Sigmoid colon (tissue), 7 donors: Measurements from ENCODE around the gene C10orf105. TPM values are rescaled to one million over a fixed set of nuclear protein-coding genes. Genes with fewer than 3 reads are reported as not detected.
A peak's percentile ranks its signal among the peaks of the same experiment; 100 is the strongest.

Experiments
- DNase-seq: peaks from one replicate; pipeline ENCODE4 v3.0.0-alpha.2; 2019
- H3K27ac ChIP-seq, 4 donors: fragments of 200-600 bp; sonication (generic); one replicate each; pipeline ENCODE4 v1.5.1; 2016 to 2019; ENCODE audit warnings: mild to moderate bottlenecking in 1 of 4
- H3K27me3 ChIP-seq, 3 donors: fragments of 200-600 bp; sonication (generic); one replicate each; pipeline ENCODE4 v1.5.1; 2019; ENCODE audit warnings: mild to moderate bottlenecking in 1 of 3
- H3K36me3 ChIP-seq, 4 donors: fragments of 200-600 bp; sonication (generic); one replicate each; pipeline ENCODE4 v1.5.1; 2016 to 2019
- H3K4me1 ChIP-seq, 4 donors: fragments of 200-600 bp; sonication (generic); one replicate each; pipeline ENCODE4 v1.5.1; 2017 to 2019
- H3K4me3 ChIP-seq, 4 donors: fragments of 200-600 bp; sonication (generic); one replicate each; pipeline ENCODE4 v1.5.1; 2017 to 2019; ENCODE audit warnings: mild to moderate bottlenecking in 2 of 4, moderate library complexity in 1 of 4
- H3K9me3 ChIP-seq, 4 donors: fragments of 200-600 bp in 3 of 4; sonication (generic) in 3 of 4; one replicate each; pipeline versions ENCODE4 v1.5.1 to v1.6.1; 2013 to 2019
- CTCF ChIP-seq, 4 experiments: fragments of 450-650 bp in 3 of 4; fragments of 200-600 bp in 1 of 4; IDR thresholded peaks; one replicate each; pipeline ENCODE4 v1.5.1; 2016 to 2019; ENCODE audit warnings: antibody characterized with exemption in 4 of 4, mild to moderate bottlenecking in 3 of 4, moderate library complexity in 2 of 4
- EP300 ChIP-seq, 4 donors: sonication (generic); formaldehyde crosslinking; IDR thresholded peaks; one replicate each; pipeline ENCODE4 v1.6.1; 2017; ENCODE audit warnings: antibody characterized with exemption in 4 of 4
- POLR2A ChIP-seq, 2 donors: fragments of 450-650 bp; IDR thresholded peaks; one replicate each; pipeline ENCODE4 v1.6.1; 2016; ENCODE audit warnings: antibody characterized with exemption in 2 of 2, mild to moderate bottlenecking in 2 of 2, moderate library complexity in 2 of 2
- POLR2AphosphoS5 ChIP-seq, 4 donors: sonication (generic); formaldehyde crosslinking; IDR thresholded peaks; one replicate each; pipeline ENCODE4 v1.6.1; 2017; ENCODE audit warnings: antibody characterized with exemption in 4 of 4
- WGBS, 2 donors: extraction: QIAGEN DNeasy Blood & Tissue Kit; methylation state at CpG; one replicate each; pipeline ENCODE4 v1.1.7; 2013; 5-methylcytosine and 5-hydroxymethylcytosine counted together
- intact Hi-C: fragments of 100-400 bp; cut with DNase I; formaldehyde crosslinking; loops from one replicate; pipeline ENCODE4 v1.15.1; 2023
- polyA plus RNA-seq, 3 donors: library from polyadenylated mRNA; stranded (reverse); fragments of 200-250 nt; gene quantifications; one replicate each; pipeline ENCODE4 v1.2.3, GENCODE V29; 2013
- total RNA-seq, 4 donors: library from RNA; depleted of rRNA; stranded (reverse); fragments of >200 nt; gene quantifications; one replicate each; pipeline ENCODE4 v1.1.0, GENCODE V29; 2016
- donor health status: healthy with polysubstance abuse.
- donor health status: Bipolar disorder and iron deficiency.
- donor health status: healthy.

Gene C10orf105
- total and polyA plus RNA-seq, 7 donors = 0.25 to 0.55 TPM; not detected in 5

GRCh38 chr10:71739358-71739900 lies 19.9 kb upstream of the C10orf105 start:
- Histone ChIP-seq H3K27ac (no peak overlapping the region), H3K27me3 (no peaks in the 10 kb centered on the region), H3K4me3 (no peak overlapping the region), H3K4me1 (peaks cover 0 to 22% (median 12%) of the 10 kb centered on the region in 4 donors), H3K9me3 (no peaks in the 10 kb centered on the region), H3K36me3 (no peaks in the 10 kb centered on the region)
- intact Hi-C loops = no loop called here
- WGBS, 2 donors = 94 to 95% methylated on average over 8 of the region's 8 CpGs
- no peak for DNase-seq
- TF ChIP-seq EP300 (IDR thresholded peaks at IDR 0.05) = no peak
- no peak for TF ChIP-seq POLR2A (IDR thresholded peaks at IDR 0.05)
- no peak for TF ChIP-seq POLR2AphosphoS5 (IDR thresholded peaks at IDR 0.05)
- TF ChIP-seq CTCF (IDR thresholded peaks at IDR 0.05) = no peak

GRCh38 chr10:71737834-71738197 lies 18.2 kb upstream of the C10orf105 start:
- Histone ChIP-seq H3K27me3 (no peaks in the 10 kb centered on the region), H3K4me3 (no peak overlapping the region), H3K9me3 (no peaks in the 10 kb centered on the region), H3K36me3 (no peaks in the 10 kb centered on the region), H3K27ac (peak overlapping the region in 2 of 4 donors; percentile 41 to 47), H3K4me1 (peaks cover 0 to 22% (median 12%) of the 10 kb centered on the region in 4 donors)
- intact Hi-C loops = no loop called here
- no peak for DNase-seq
- TF ChIP-seq EP300 (IDR thresholded peaks at IDR 0.05) (no peak), CTCF (IDR thresholded peaks at IDR 0.05) (no peak), POLR2AphosphoS5 (IDR thresholded peaks at IDR 0.05) (no peak), POLR2A (IDR thresholded peaks at IDR 0.05) (no peak)
- 53 to 72% methylated on average over 3 of the region's 3 CpGs for WGBS, 2 donors

GRCh38 chr10:71737001-71737833 lies 17.6 kb upstream of the C10orf105 start:
- Histone ChIP-seq H3K4me3 (no peak overlapping the region), H3K36me3 (no peaks in the 10 kb centered on the region), H3K9me3 (no peaks in the 10 kb centered on the region), H3K27me3 (no peaks in the 10 kb centered on the region), H3K27ac (peak overlapping the region in 2 of 4 donors; percentile 41 to 47), H3K4me1 (peaks cover 0 to 22% (median 12%) of the 10 kb centered on the region in 4 donors)
- intact Hi-C loops = no loop called here
- no peak for DNase-seq
- TF ChIP-seq CTCF (IDR thresholded peaks at IDR 0.05) (no peak), POLR2A (IDR thresholded peaks at IDR 0.05) (no peak), POLR2AphosphoS5 (IDR thresholded peaks at IDR 0.05) (no peak), EP300 (IDR thresholded peaks at IDR 0.05) (no peak)
- WGBS, 2 donors = 40 to 64% methylated on average over 12 of the region's 12 CpGs

GRCh38 chr10:71736570-71736952 lies 17.0 kb upstream of the C10orf105 start:
- Histone ChIP-seq H3K9me3 (no peaks in the 10 kb centered on the region), H3K27me3 (no peaks in the 10 kb centered on the region), H3K36me3 (no peaks in the 10 kb centered on the region), H3K4me3 (no peak overlapping the region), H3K4me1 (peaks cover 0 to 22% (median 12%) of the 10 kb centered on the region in 4 donors), H3K27ac (peak overlapping the region in 1 of 4 donors; percentile 23)
- WGBS, 2 donors = 60 to 73% methylated on average over 2 of the region's 2 CpGs
- DNase-seq = no peak
- intact Hi-C loops = no loop called here
- TF ChIP-seq CTCF (IDR thresholded peaks at IDR 0.05) (no peak), POLR2A (IDR thresholded peaks at IDR 0.05) (no peak), POLR2AphosphoS5 (IDR thresholded peaks at IDR 0.05) (no peak), EP300 (IDR thresholded peaks at IDR 0.05) (no peak)
